GM19463 (cell line): ENCODE results near the gene ADGRF5.
"Not testable (repeated sequence)": the region's sequence is repeated elsewhere in the genome, so short reads cannot be mapped to it uniquely, and the experiment has no call there.

Source experiments
- ATAC-seq: cut with Tn5 transposase; IDR thresholded peaks from one replicate; pipeline ENCODE4 v1.9.1; 2021; ENCODE audit warnings: mild to moderate bottlenecking, moderate library complexity; ENCODE audit not compliant: unreplicated experiment

The ADGRF5 gene

DNA sequence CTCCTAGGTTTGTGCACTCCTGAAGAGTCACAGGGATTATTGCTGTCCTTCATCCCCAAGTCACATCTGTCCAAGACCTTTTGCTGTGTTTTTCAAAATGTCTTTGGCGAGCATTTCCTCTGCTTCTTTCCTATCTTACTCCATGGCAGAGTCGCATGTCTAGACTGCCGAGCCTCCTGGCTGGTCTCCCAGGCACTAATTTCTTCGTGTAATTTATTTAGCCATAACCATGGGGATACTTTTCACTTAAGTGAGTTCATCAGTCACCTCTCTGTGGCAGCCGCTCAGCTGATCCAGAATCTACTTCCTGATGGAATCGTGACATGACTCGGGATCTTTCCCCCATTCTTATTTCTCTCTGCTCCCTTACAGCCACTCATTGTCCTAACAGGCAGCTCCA, 25.8 kb downstream of the ADGRF5 start:
- no peak for ATAC-seq

- no peak for ATAC-seq
Observed at GRCh38 chr6:46894433-46894832, 27.3 kb downstream of the ADGRF5 start.

GRCh38 chr6:46893648-46894047, 28.1 kb downstream of the ADGRF5 start:
- no peak for ATAC-seq

DNA sequence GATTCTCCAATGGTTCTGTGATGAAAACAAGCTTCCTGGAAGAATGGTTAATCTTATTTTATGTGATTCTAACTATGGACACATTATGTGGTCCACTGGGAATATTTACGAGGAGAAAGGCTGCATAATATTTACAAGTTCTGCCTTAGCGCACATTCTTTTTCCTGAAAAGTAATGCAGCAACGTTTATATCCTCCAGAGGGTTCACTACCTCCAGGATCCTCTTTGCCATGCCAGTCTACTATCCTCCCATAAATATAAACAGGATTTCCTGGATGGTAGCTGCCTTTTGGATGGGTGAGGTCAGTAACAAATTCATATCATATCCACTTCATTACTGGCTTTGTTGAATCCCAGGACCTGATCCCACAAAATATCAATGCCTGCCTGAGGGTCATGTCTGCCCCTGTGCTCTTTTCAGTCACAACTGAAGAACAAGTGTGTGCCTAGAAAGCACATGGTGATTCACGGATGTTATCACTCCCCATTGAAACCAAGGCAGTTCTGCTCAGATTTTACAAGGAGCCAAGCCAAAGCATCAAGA, 30.4 kb downstream of the ADGRF5 start:
- ATAC-seq: no peak

GRCh38 chr6:46888578-46888977, 33.2 kb downstream of the ADGRF5 start:
- no peak for ATAC-seq

- ATAC-seq: no peak
Observed at GRCh38 chr6:46888031-46888430, 33.7 kb downstream of the ADGRF5 start.

GRCh38 chr6:46882645-46883044, 39.1 kb downstream of the ADGRF5 start:
- no peak for ATAC-seq

DNA sequence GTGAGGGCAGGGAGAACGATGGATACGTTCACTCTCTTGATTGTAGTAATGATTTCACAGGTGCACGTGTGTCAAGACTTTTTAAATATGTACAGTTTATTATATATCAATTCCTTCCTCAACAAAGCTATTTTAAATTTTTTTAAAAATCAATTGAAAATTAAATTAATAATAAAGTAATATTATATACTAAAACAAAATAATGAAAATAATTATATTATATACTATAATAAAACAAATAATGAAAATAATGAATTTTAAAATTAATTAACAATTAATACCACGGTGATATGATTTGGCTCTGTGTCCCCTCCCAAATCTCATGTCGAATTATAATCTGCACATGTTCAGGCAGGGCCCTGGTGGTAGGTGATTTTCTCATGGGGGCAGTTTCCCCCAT, 42.7 kb downstream of the ADGRF5 start:
- ATAC-seq: no peak

DNA sequence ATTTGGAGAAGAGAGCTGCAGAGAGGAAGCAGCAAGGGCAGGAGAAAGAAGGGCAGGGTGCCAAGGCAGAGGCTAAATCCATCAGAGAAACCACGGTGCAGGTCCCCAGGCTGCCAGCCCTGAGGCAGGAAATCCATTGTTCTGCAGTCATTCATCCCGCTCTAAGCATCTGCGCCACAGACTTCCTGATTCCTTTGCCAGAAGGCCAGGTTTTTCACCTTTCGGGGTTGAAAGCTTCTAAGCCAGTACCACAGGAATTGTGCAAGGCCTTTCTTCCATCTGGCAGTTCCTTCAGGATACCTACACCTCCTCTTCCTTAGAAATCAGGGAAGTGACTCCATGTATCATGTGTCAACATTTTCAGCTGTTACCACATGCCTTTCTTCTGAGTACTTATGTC, 45.6 kb downstream of the ADGRF5 start:
- no peak for ATAC-seq

DNA sequence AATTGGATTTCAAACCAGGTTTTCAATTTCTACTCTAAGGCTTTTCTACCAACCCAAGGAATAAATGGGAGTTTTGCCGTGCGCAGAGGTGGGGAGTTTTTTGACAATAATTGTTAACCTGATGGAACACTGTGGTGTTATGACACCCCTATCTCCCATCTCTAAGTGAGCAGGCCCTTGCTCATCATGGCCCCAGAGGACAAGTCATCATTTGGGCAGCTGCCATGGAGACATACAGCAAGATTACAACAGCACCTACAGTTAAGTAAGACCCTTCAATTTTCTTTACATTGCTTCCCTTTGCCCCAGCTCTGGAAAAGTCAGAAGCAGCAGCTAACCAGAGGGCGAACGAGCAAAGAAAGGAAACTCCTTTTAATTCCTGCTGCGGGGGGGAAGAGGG, 54.3 kb downstream of the ADGRF5 start:
- no peak for ATAC-seq

DNA sequence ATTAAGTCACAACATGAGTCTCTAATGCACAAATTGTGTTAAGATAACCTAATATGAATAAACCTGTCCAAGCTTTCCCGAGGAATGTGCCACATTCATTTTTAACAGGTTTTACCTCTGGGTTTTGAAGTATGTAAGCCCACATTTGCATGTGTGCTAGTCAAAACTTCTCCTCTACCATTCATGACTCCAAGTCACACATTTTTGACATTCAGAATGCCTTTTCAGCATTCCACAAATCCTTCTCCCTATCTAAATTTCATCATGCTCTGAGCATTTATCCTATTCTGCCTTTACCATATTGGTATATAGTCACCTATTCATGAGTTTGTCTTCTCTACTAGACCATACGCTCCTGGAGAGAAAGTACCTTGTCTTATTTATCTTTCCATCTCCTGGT, 56.5 kb downstream of the ADGRF5 start:
- ATAC-seq: no peak

DNA sequence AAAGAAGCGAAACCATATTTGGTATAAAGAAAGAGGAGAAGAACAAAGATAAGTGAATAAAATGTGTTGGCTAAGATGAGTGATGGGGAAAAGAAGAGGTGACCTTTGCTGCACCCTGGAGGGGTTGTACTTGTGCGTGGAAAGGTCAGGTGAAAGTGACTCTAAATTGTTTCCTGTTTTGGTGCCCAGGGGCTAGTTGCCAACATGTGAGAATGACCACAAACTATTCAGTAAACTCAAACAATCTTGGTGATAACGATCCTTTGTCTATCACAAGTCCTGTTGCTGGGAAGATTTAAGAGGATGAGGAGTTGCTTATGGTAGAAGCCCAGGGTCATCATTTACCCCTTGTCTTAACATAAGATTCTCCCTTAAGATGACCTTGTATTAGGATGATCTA, 57.9 kb downstream of the ADGRF5 start:
- no peak for ATAC-seq

GRCh38 chr6:46862381-46862780, 59.4 kb downstream of the ADGRF5 start:
- no peak for ATAC-seq

DNA sequence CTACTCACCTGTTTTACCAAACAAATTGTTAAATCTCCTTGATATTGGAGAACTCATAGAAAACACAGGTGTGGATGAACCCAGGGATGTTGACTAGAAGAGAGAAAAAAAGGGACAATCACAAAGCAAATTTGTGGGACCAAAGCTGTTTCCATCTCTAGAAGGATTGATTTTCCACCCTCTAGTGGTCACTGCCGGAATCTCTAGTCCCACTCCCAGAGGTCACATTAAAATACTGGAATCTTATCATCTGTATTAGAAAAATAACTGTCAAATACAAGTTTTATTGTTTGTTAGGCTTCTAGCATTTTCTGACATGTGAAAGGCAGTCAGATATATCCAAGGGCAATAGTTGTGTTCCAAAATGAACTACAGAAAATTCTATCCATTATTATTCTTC, 65.8 kb downstream of the ADGRF5 start:
- ATAC-seq: peak; percentile 62

DNA sequence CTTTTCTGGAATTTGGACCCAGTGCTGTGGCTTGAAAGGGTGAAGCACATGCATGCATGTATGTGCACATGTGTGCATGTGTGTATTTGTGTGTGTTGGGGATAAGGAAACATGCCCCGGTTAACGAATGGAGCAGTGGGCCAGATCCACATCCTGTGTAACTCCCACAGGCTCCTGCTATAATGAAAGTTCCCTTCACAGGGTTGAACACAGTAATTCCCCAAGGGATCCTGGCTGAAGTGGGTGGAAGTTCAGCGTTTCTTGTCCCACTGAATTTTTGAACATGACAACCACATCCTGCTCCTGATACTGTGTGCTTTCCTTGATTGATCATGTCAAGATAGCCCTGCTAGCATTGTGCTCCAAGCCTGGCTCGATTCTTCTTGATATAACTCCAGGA, 70.2 kb downstream of the ADGRF5 start:
- not testable (repeated sequence) for ATAC-seq

GRCh38 chr6:46850792-46851191, 70.9 kb downstream of the ADGRF5 start:
- ATAC-seq: no peak

GRCh38 chr6:46849361-46849690, 72.4 kb downstream of the ADGRF5 start:
- no peak for ATAC-seq

GRCh38 chr6:46848684-46849360, 72.9 kb downstream of the ADGRF5 start:
- ATAC-seq: peak; percentile 95

DNA sequence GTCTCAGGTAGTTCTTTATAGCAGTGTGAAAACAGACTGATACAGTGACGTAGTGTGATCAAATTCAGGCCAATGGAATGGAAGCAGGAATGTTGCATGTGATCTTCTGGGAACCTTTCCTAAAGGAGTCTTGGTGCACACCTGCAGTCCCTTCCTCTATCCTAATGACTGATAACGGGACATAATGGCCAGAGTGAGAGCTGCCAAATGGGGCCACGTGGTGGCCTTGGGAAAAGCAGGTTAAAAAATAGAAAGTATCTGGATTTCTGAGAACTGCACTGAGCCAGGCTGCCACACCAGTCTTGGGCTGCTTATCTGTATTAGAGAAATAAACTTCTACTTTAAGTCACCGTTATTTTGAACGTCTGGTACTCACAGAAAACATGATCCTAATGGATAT, 76.6 kb downstream of the ADGRF5 start:
- no peak for ATAC-seq

DNA sequence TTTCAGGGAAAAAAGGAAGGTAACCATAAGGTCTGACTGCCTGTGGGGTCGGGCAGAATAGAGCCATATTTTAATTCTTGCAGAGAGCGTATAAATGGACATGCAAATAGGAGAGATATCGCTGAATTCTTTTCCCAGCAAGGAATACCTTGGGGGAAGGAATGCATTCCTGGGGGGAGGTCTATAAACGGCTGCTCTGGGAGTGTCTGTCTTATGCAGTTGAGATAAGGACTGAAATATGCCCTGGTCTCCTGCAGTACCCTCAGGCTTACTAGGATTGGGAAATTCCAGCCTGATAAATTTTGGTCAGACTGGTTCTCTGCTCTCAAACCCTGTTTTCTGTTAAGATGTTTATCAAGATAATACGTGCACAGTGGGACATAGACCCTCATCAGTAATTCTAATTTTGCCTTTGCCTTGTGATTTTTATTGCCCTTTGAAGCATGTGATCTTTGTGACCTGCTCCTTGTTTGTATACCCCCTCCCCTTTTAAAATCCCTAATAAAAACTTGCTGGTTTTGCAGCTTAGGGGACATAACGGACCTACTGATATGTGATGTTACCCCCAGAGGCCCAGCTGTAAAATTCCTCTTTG, 79.4 kb downstream of the ADGRF5 start:
- ATAC-seq: not testable (repeated sequence)

DNA sequence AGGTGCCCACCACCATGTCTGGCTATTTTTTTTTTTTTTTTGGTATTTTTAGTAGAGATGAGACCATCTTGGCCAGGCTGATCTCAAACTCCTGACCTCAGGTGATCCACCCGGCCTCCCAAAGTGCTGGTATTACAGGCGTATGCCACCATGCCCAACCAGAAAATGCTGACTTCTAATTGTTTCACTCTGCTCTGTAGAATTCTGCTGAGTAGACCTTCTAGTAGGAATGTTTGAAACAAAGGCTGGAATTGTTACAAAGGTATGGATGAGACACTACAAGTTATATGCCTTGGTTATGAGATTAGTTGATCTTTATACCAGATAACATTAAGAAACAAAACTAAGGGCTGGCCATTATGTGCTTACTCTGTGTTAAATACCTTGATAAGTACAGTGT, 83.7 kb downstream of the ADGRF5 start:
- no peak for ATAC-seq

- ATAC-seq: not testable (repeated sequence)
Observed at GRCh38 chr6:46834991-46835390, 86.7 kb downstream of the ADGRF5 start.
